Measurements from ENCODE around the gene EHF. TPM values are rescaled to one million over a fixed set of nuclear protein-coding genes. Genes with fewer than 3 reads are reported as not detected.
A peak's percentile ranks its signal among the peaks of the same experiment; 100 is the strongest.

Gene EHF
- total and polyA plus RNA-seq, 2 of the 13 experiments (the other 11 are each of a cell fraction or from before 2014, with no cell fraction given): 0.04 to 0.46 TPM

DNA sequence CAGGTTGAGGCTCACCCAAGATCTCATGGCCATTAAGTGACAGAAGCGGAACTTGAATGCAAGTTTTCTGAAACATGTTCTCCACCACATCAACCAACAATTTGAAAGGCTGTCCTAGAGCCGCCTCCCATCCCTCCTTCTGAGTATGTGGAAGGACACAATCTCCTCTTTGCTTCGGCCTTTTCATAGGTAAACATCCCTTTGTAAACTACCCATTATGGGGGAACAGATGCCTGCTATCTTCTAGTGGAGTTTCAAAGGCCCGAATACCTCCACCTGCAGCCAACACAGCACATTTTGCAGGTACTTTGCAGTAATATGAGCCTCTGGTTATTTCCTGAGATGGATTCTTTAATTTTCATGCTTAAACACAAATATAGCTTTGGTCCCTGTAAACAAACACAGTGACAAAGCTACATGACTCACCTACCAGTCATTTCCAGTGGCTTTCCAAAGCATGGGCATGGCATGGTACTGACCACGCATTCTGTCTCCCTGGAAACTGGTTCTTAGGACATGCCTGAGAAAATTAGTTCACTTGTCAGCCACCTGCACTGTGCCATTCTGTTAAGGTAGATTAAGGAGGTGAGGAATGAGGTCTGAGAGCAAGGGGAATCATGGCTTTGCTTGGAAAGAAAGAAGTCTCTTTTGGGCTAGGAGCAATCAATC lies 60.2 kb downstream of the EHF start (continued):
- TF ChIP-seq EP300 (IDR thresholded peaks at IDR 0.05; ENCODE audit: low read depth in 2 of 2, low read length in 2 of 2) (peak in 1 of 2 experiments; percentile 25; a peak in 1 of 4 replicates), EP300 (CRISPR knock-in tag; IDR thresholded peaks at IDR 0.05; ENCODE audit: borderline replicate concordance) (no peak), MXI1 (IDR thresholded peaks at IDR 0.05; ENCODE audit: borderline replicate concordance, low read depth, low read length) (peak; percentile 58; the same call in 1 of the 3 replicates), SKI (IDR thresholded peaks at IDR 0.05; ENCODE audit: partially characterized antibody) (no peak), SPEN (CRISPR knock-in tag; IDR thresholded peaks at IDR 0.05; ENCODE audit: low read depth) (no peak), HOMEZ (CRISPR knock-in tag; IDR thresholded peaks at IDR 0.05; ENCODE audit: low read depth) (0 out of 2 replicates have a peak, but pooled peaks have one; percentile 25), FOXA3 (CRISPR knock-in tag; IDR thresholded peaks at IDR 0.05) (peak; percentile 25; the same call in 1 of the 2 replicates), HMG20A (CRISPR knock-in tag; IDR thresholded peaks at IDR 0.05; ENCODE audit: borderline replicate concordance) (0 out of 2 replicates have a peak, but pooled peaks have one; percentile 17), GATAD2A (CRISPR knock-in tag; IDR thresholded peaks at IDR 0.05) (0 out of 2 replicates have a peak, but pooled peaks have one; percentile 15), FOSL2 (CRISPR knock-in tag; IDR thresholded peaks at IDR 0.05) (peak; percentile 93)
- TF ChIP-seq, protein P1, sequence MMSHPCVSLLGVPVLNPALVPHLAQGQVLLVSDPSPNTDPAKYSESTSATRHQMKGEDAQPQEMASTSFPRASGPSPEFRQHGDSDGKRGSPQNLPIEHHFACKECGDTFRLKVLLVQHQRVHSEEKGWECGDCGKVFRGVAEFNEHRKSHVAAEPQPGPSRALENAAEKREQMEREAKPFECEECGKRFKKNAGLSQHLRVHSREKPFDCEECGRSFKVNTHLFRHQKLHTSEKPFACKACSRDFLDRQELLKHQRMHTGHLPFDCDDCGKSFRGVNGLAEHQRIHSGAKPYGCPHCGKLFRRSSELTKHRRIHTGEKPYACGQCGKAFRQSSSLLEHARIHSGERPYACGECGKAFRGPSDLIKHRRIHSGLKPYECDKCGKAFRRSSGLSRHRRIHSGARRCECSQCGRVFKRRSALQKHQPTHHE (CRISPR knock-in tag; IDR thresholded peaks at IDR 0.05; ENCODE audit: borderline replicate concordance): no peak
- TF ChIP-seq, protein P2, sequence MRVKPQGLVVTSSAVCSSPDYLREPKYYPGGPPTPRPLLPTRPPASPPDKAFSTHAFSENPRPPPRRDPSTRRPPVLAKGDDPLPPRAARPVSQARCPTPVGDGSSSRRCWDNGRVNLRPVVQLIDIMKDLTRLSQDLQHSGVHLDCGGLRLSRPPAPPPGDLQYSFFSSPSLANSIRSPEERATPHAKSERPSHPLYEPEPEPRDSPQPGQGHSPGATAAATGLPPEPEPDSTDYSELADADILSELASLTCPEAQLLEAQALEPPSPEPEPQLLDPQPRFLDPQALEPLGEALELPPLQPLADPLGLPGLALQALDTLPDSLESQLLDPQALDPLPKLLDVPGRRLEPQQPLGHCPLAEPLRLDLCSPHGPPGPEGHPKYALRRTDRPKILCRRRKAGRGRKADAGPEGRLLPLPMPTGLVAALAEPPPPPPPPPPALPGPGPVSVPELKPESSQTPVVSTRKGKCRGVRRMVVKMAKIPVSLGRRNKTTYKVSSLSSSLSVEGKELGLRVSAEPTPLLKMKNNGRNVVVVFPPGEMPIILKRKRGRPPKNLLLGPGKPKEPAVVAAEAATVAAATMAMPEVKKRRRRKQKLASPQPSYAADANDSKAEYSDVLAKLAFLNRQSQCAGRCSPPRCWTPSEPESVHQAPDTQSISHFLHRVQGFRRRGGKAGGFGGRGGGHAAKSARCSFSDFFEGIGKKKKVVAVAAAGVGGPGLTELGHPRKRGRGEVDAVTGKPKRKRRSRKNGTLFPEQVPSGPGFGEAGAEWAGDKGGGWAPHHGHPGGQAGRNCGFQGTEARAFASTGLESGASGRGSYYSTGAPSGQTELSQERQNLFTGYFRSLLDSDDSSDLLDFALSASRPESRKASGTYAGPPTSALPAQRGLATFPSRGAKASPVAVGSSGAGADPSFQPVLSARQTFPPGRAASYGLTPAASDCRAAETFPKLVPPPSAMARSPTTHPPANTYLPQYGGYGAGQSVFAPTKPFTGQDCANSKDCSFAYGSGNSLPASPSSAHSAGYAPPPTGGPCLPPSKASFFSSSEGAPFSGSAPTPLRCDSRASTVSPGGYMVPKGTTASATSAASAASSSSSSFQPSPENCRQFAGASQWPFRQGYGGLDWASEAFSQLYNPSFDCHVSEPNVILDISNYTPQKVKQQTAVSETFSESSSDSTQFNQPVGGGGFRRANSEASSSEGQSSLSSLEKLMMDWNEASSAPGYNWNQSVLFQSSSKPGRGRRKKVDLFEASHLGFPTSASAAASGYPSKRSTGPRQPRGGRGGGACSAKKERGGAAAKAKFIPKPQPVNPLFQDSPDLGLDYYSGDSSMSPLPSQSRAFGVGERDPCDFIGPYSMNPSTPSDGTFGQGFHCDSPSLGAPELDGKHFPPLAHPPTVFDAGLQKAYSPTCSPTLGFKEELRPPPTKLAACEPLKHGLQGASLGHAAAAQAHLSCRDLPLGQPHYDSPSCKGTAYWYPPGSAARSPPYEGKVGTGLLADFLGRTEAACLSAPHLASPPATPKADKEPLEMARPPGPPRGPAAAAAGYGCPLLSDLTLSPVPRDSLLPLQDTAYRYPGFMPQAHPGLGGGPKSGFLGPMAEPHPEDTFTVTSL (CRISPR knock-in tag; IDR thresholded peaks at IDR 0.05; ENCODE audit: borderline replicate concordance): peak; percentile 47; the same call in 1 of the 2 replicates

Data from HepG2 (cell line).